IMR-90 (cell line): ENCODE measurements around the gene BAIAP2L1. TPM values are rescaled to one million over a fixed set of nuclear protein-coding genes. Genes with fewer than 3 reads are reported as not detected.

Experiments
- ATAC-seq: fragments of 200-7000 bp; cut with Tn5 transposase; 2 replicates; pipeline ENCODE4 v1.9.1; 2020; ENCODE audit warnings: low read depth, mild to moderate bottlenecking, moderate library complexity
- BruUV-seq: library from RNA; stranded (reverse); fragments of 400-500 nt; replicated peaks from 2 replicates; lab custom pipeline; 2021; lab: Mats Ljungman, UMichigan
- CTCF ChIA-PET: fragments of 300-600 bp; formaldehyde crosslinking; extraction: SDS; loops from one replicate; lab custom pipeline; 2021; ENCODE audit warnings: antibody characterized with exemption; lab: Yijun Ruan, JAX
- POLR2A ChIA-PET: fragments of 300-600 bp; sonication (Branson Sonifier 250); formaldehyde crosslinking; loops from one replicate; lab custom pipeline; 2022; ENCODE audit warnings: antibody characterized with exemption; ENCODE audit not compliant: unreplicated experiment; lab: Charles Lee
- DNase-seq: peaks from one replicate; pipeline ENCODE4 v3.0.0; 2013
- H2AFZ ChIP-seq: replicated peaks from 2 replicates; pipeline ENCODE3; 2013; ENCODE audit warnings: low read length, mild to moderate bottlenecking; ENCODE audit not compliant: poor library complexity
- H2AK5ac ChIP-seq: 2 replicates; pipeline ENCODE4 v1.6.1; 2013; ENCODE audit warnings: low read depth, low read length, inconsistent platforms
- H2AK9ac ChIP-seq: replicated peaks from 2 replicates; pipeline ENCODE3; 2013; ENCODE audit warnings: mild to moderate bottlenecking, low read depth, low read length, moderate library complexity; ENCODE audit not compliant: poor library complexity
- H2BK120ac ChIP-seq: 2 replicates; pipeline ENCODE4 v1.6.1; 2013; ENCODE audit warnings: low read depth, low read length, inconsistent platforms
- H2BK15ac ChIP-seq: 3 replicates; pipeline ENCODE4 v1.6.1; 2013; ENCODE audit warnings: low read depth, low read length, inconsistent platforms
- H2BK20ac ChIP-seq: 2 replicates; pipeline ENCODE4 v1.6.1; 2013; ENCODE audit warnings: low read depth, mild to moderate bottlenecking, inconsistent platforms, low read length, moderate library complexity
- H2BK5ac ChIP-seq: 2 replicates; pipeline ENCODE4 v1.6.1; 2013; ENCODE audit warnings: mild to moderate bottlenecking, low read depth, low read length, inconsistent platforms; ENCODE audit not compliant: poor library complexity, severe bottlenecking
- H3K14ac ChIP-seq: replicated peaks from 2 replicates; pipeline ENCODE4 v1.6.1; 2013; ENCODE audit warnings: low read depth, low read length, inconsistent platforms
- H3K18ac ChIP-seq: 2 replicates; pipeline ENCODE4 v1.6.1; 2013; ENCODE audit warnings: low read depth, low read length, control low read depth
- H3K23ac ChIP-seq: 2 replicates; pipeline ENCODE4 v1.6.1; 2013; ENCODE audit warnings: low read depth, low read length, inconsistent platforms
- H3K27ac ChIP-seq: 2 replicates; pipeline ENCODE4 v1.5.1; 2013; ENCODE audit warnings: mild to moderate bottlenecking, control low read depth, low read length; ENCODE audit not compliant: insufficient read depth
- H3K27me3 ChIP-seq: 2 replicates; pipeline ENCODE4 v1.6.1; 2013; ENCODE audit warnings: low read length; ENCODE audit not compliant: control insufficient read depth, insufficient read depth
- H3K36me3 ChIP-seq: 2 replicates; pipeline ENCODE4 v1.6.1; 2013; ENCODE audit warnings: low read length, mixed read lengths; ENCODE audit not compliant: control insufficient read depth, insufficient read depth
- H3K4ac ChIP-seq: 2 replicates; pipeline ENCODE4 v1.6.1; 2013; ENCODE audit warnings: low read depth, low read length, inconsistent platforms
- H3K4me1 ChIP-seq: 2 replicates; pipeline ENCODE4 v1.6.1; 2013; ENCODE audit warnings: low read length, mixed read lengths; ENCODE audit not compliant: control insufficient read depth, insufficient read depth
- H3K4me2 ChIP-seq: 2 replicates; pipeline ENCODE4 v1.6.1; 2013; ENCODE audit warnings: low read depth, mild to moderate bottlenecking, control low read depth, low read length, moderate library complexity
- H3K4me3 ChIP-seq: 2 replicates; pipeline ENCODE4 v1.5.1; 2013; ENCODE audit warnings: low read depth, mild to moderate bottlenecking, control low read depth, low read length, moderate library complexity; ENCODE audit not compliant: insufficient read depth
- H3K56ac ChIP-seq: 2 replicates; pipeline ENCODE4 v1.6.1; 2013; ENCODE audit warnings: low read length, inconsistent platforms; ENCODE audit not compliant: insufficient read depth; ENCODE audit errors: extremely low read depth
- H3K79me1 ChIP-seq, 2 experiments: 2 replicates each; pipeline ENCODE4 v1.6.1; 2013; ENCODE audit warnings: low read length in 2 of 2, inconsistent platforms in 1 of 2, low read depth in 1 of 2
- H3K9ac ChIP-seq: 2 replicates; pipeline ENCODE4 v1.6.1; 2013; ENCODE audit warnings: low read depth, low read length, control low read depth
- H3K9me1 ChIP-seq: 2 replicates; pipeline ENCODE4 v1.6.1; 2013; ENCODE audit warnings: low read length, inconsistent platforms; ENCODE audit not compliant: insufficient read depth
- H3K9me3 ChIP-seq: 2 replicates; pipeline ENCODE4 v1.6.1; 2013; ENCODE audit warnings: low read length; ENCODE audit not compliant: control insufficient read depth, insufficient read depth
- H4K20me1 ChIP-seq: 2 replicates; pipeline ENCODE4 v1.6.1; 2013; ENCODE audit warnings: low read length, inconsistent platforms; ENCODE audit not compliant: insufficient read depth
- H4K5ac ChIP-seq: 2 replicates; pipeline ENCODE4 v1.6.1; 2013; ENCODE audit warnings: mild to moderate bottlenecking, low read depth, low read length, control low read depth
- H4K8ac ChIP-seq, 2 experiments: 2 replicates each; pipeline ENCODE4 v1.6.1; 2013; ENCODE audit warnings: low read depth in 2 of 2, low read length in 2 of 2, control low read depth in 1 of 2, inconsistent platforms in 1 of 2
- H4K91ac ChIP-seq: 2 replicates; pipeline ENCODE4 v1.6.1; 2013; ENCODE audit warnings: low read depth, low read length, inconsistent platforms; ENCODE audit not compliant: insufficient read depth
- BHLHE40 ChIP-seq: fragments of 150-350 bp; IDR thresholded peaks from 2 replicates; pipeline ENCODE4 v1.6.1; 2016; ENCODE audit warnings: mild to moderate bottlenecking, low read depth, low read length
- CEBPB ChIP-seq: IDR thresholded peaks from 2 replicates; pipeline ENCODE4 v1.6.1; 2012; ENCODE audit warnings: low read depth, low read length, improper control_type of control experiment
- CHD1 ChIP-seq: IDR thresholded peaks from 2 replicates; pipeline ENCODE4 v1.6.1; 2012; ENCODE audit warnings: low read depth, low read length, improper control_type of control experiment
- CTCF ChIP-seq: conservative IDR thresholded peaks from 2 replicates; pipeline ENCODE4 v1.5.1; 2012; ENCODE audit warnings: mild to moderate bottlenecking, low read depth, low read length, improper control_type of control experiment
- FOS ChIP-seq: fragments of 150-350 bp; IDR thresholded peaks from 2 replicates; pipeline ENCODE4 v1.6.1; 2016; ENCODE audit warnings: low read depth, low read length
- MAFK ChIP-seq: IDR thresholded peaks from 2 replicates; pipeline ENCODE4 v1.6.1; 2012; ENCODE audit warnings: low read depth, low read length, improper control_type of control experiment
- MAZ ChIP-seq: IDR thresholded peaks from 2 replicates; pipeline ENCODE4 v1.6.1; 2012; ENCODE audit warnings: low read depth, mild to moderate bottlenecking, low read length, improper control_type of control experiment, moderate library complexity, borderline replicate concordance
- MXI1 ChIP-seq: IDR thresholded peaks from 2 replicates; pipeline ENCODE4 v1.6.1; 2012; ENCODE audit warnings: low read depth, mild to moderate bottlenecking, low read length, moderate library complexity, borderline replicate concordance
- NFE2L2 ChIP-seq: fragments of 150-350 bp; IDR thresholded peaks from 2 replicates; pipeline ENCODE4 v1.6.1; 2016; ENCODE audit warnings: low read depth, mild to moderate bottlenecking, low read length
- POLR2A ChIP-seq: IDR thresholded peaks from 2 replicates; pipeline ENCODE4 v1.6.1; 2012; ENCODE audit warnings: mild to moderate bottlenecking, low read depth, low read length
- RAD21 ChIP-seq: IDR thresholded peaks from 2 replicates; pipeline ENCODE4 v1.6.1; 2012; ENCODE audit warnings: low read length, improper control_type of control experiment
- RCOR1 ChIP-seq: IDR thresholded peaks from 2 replicates; pipeline ENCODE4 v1.6.1; 2012; ENCODE audit warnings: mild to moderate bottlenecking, low read length, improper control_type of control experiment; ENCODE audit not compliant: insufficient replicate concordance
- RFX5 ChIP-seq: IDR thresholded peaks from 2 replicates; pipeline ENCODE4 v1.8.0; 2012; ENCODE audit warnings: low read depth, mild to moderate bottlenecking, low read length, moderate library complexity
- SMC3 ChIP-seq: fragments of 150-350 bp; IDR thresholded peaks from 2 replicates; pipeline ENCODE4 v1.6.1; 2016; ENCODE audit warnings: low read depth, mild to moderate bottlenecking, antibody characterized with exemption, low read length, moderate library complexity
- USF2 ChIP-seq: fragments of 150-350 bp; IDR thresholded peaks from 2 replicates; pipeline ENCODE4 v1.6.1; 2017; ENCODE audit warnings: mild to moderate bottlenecking, antibody characterized with exemption, low read length, low read depth
- WGBS, 2 experiments: methylation state at CpG; one replicate each; pipeline versions ENCODE4 v1.1.5 to v1.1.7; 2013; ENCODE audit warnings: missing lambda C conversion rate in 2 of 2; ENCODE audit not compliant: insufficient read length in 1 of 2; ENCODE audit errors: extremely low coverage in 2 of 2; 5-methylcytosine and 5-hydroxymethylcytosine counted together
- dilution Hi-C: fragments of 300-500 bp; cut with HindIII; formaldehyde crosslinking; loops from one replicate; pipeline ENCODE4 v1.14.3; 2018; ENCODE audit warnings: low sequenced_read_pairs; ENCODE audit not compliant: unreplicated experiment
- in situ Hi-C: fragments of 300-500 bp; cut with MboI; formaldehyde crosslinking; loops from 3 replicates; pipeline ENCODE4 v1.14.3; 2019; ENCODE audit warnings: low sequenced_read_pairs, inconsistent platforms, mixed read lengths
- intact Hi-C: fragments of 100-400 bp; cut with micrococcal nuclease; formaldehyde crosslinking; loops from 2 replicates; pipeline ENCODE4 v1.10.0; 2022
- polyA plus RNA-seq, 3 experiments: library from polyadenylated mRNA; depleted of rRNA; stranded (reverse); fragments of >200 nt; gene quantifications; 2 replicates each; pipeline ENCODE4 v1.2.3, GENCODE V29; 2012; ENCODE audit warnings: low replicate concordance in 1 of 3
- total RNA-seq: library from RNA; depleted of rRNA; stranded (reverse); fragments of >200 nt; gene quantifications from 2 replicates; pipeline ENCODE4 v1.2.3, GENCODE V29; 2012
- TF ChIP-seq, protein P1 (sequence below): fragments of 150-350 bp; IDR thresholded peaks from 2 replicates; pipeline ENCODE4 v1.6.1; 2016; ENCODE audit warnings: low read depth, mild to moderate bottlenecking, low read length, moderate library complexity, borderline replicate concordance

The BAIAP2L1 gene
- total and polyA plus RNA-seq, 2 of the 4 experiments (the other 2 are of a cell fraction): 2.2 to 6.0 TPM

GRCh38 chr7:98334081-98334480 lies 66.8 kb downstream of the BAIAP2L1 start:
- DNase-seq: no peak
- ATAC-seq: peak; percentile 38; the same call in 1 of the 2 replicates
- H3K9me3 ChIP-seq: peaks cover 4% of the 10 kb centered on the region; the same call in 1 of the 2 replicates
- CTCF ChIA-PET: no interaction called here
- intact Hi-C loops: no loop called here
- H2BK15ac ChIP-seq: no peak overlapping the region
- H3K9me1 ChIP-seq: no peaks in the 10 kb centered on the region
- H3K18ac ChIP-seq: no peak overlapping the region
- in situ Hi-C loops: no loop called here
- H3K36me3 ChIP-seq: no peaks in the 10 kb centered on the region
- TF ChIP-seq CHD1: no peak
- TF ChIP-seq POLR2A: no peak
- TF ChIP-seq CEBPB: no peak
- no peak for TF ChIP-seq FOS
- TF ChIP-seq, protein P1, sequence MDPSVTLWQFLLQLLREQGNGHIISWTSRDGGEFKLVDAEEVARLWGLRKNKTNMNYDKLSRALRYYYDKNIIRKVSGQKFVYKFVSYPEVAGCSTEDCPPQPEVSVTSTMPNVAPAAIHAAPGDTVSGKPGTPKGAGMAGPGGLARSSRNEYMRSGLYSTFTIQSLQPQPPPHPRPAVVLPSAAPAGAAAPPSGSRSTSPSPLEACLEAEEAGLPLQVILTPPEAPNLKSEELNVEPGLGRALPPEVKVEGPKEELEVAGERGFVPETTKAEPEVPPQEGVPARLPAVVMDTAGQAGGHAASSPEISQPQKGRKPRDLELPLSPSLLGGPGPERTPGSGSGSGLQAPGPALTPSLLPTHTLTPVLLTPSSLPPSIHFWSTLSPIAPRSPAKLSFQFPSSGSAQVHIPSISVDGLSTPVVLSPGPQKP: no peak
- no peak for TF ChIP-seq MXI1
- TF ChIP-seq RFX5: no peak
- TF ChIP-seq RAD21: no peak
- no peak for TF ChIP-seq SMC3
- TF ChIP-seq MAFK: no peak
- no peak for TF ChIP-seq RCOR1
- TF ChIP-seq USF2: no peak
- TF ChIP-seq MAZ: no peak
- no peak for TF ChIP-seq NFE2L2
- no peak for TF ChIP-seq BHLHE40
- TF ChIP-seq CTCF: no peak
- H3K9ac ChIP-seq: no peak overlapping the region
- peaks cover 0 to 7% of the 10 kb centered on the region in 2 experiments for H3K79me1 ChIP-seq
- BruUV-seq: no TSS peak
- no peak overlapping the region for H4K91ac ChIP-seq
- no peak overlapping the region for H2AK9ac ChIP-seq
- H3K4ac ChIP-seq: no peak overlapping the region
- WGBS, 2 experiments: no CpG with 5 or more reads among the region's 1 CpG
- H3K27me3 ChIP-seq: no peaks in the 10 kb centered on the region
- H2AFZ ChIP-seq: no peak overlapping the region
- H4K8ac ChIP-seq: no peak overlapping the region
- H3K14ac ChIP-seq: no peak overlapping the region
- H2BK20ac ChIP-seq: no peak overlapping the region
- H3K4me3 ChIP-seq: no peak overlapping the region
- H3K4me1 ChIP-seq: peaks cover 5% of the 10 kb centered on the region
- POLR2A ChIA-PET: no interaction called here
- H3K27ac ChIP-seq: no peak overlapping the region
- no peak overlapping the region for H3K56ac ChIP-seq
- H3K23ac ChIP-seq: no peak overlapping the region
- H2AK5ac ChIP-seq: no peak overlapping the region
- no peaks in the 10 kb centered on the region for H4K20me1 ChIP-seq
- no peak overlapping the region for H2BK5ac ChIP-seq
- H4K5ac ChIP-seq: no peak overlapping the region
- dilution Hi-C loops: no loop called here
- H2BK120ac ChIP-seq: no peak overlapping the region
- no peak overlapping the region for H3K4me2 ChIP-seq
